ENCODE data around the gene CD83.

DNA sequence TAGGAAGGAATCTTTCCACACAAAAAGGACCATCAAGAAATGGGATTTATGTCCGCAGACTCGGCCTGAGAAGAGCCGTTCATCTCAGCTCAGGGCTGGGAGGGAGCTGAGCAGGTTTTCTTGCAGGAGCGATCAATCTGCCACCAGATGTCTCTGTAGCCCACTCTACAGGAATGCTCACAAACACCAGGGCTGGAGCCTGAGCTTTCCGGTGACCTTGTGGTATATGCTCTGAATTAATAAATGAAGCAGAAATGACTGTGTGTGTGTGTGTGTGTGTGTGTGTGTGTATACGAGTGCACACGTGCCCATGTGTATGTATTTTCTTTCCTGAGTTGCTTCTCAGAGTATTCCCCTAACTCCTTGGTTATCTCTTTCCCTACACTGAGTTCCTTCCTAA is 12.0 kb downstream of the CD83 start:
- TF ChIP-seq, protein P1, sequence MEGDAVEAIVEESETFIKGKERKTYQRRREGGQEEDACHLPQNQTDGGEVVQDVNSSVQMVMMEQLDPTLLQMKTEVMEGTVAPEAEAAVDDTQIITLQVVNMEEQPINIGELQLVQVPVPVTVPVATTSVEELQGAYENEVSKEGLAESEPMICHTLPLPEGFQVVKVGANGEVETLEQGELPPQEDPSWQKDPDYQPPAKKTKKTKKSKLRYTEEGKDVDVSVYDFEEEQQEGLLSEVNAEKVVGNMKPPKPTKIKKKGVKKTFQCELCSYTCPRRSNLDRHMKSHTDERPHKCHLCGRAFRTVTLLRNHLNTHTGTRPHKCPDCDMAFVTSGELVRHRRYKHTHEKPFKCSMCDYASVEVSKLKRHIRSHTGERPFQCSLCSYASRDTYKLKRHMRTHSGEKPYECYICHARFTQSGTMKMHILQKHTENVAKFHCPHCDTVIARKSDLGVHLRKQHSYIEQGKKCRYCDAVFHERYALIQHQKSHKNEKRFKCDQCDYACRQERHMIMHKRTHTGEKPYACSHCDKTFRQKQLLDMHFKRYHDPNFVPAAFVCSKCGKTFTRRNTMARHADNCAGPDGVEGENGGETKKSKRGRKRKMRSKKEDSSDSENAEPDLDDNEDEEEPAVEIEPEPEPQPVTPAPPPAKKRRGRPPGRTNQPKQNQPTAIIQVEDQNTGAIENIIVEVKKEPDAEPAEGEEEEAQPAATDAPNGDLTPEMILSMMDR (IDR thresholded peaks at IDR 0.05), result peak; percentile 7 to 54 (median 43)
- TF ChIP-seq POLR2A (IDR thresholded peaks at IDR 0.05), result no peak
